A673 (cell line): ENCODE results near the gene ZHX3. TPM values are rescaled to one million over a fixed set of nuclear protein-coding genes. Genes with fewer than 3 reads are reported as not detected.

Experiments
- BruUV-seq: library from RNA; stranded (reverse); fragments of 400-500 nt; replicated peaks from 2 replicates; lab custom pipeline; 2021; lab: Mats Ljungman, UMichigan
- CTCF ChIA-PET: fragments of 300-600 bp; sonication (Branson Sonifier 250); formaldehyde crosslinking; loops from one replicate; lab custom pipeline; 2022; ENCODE audit warnings: antibody characterized with exemption; lab: Charles Lee
- POLR2A ChIA-PET: fragments of 300-600 bp; sonication (Branson Sonifier 250); formaldehyde crosslinking; loops from one replicate; lab custom pipeline; 2022; ENCODE audit warnings: antibody characterized with exemption; ENCODE audit not compliant: low non-redundant PET; lab: Charles Lee
- DNase-seq: peaks from one replicate; pipeline ENCODE4 v3.0.0-alpha.2; 2015; ENCODE audit warnings: low spot score
- H3K27ac ChIP-seq: fragments of 200-600 bp; sonication (generic); 2 replicates; pipeline ENCODE4 v1.5.1; 2016; ENCODE audit warnings: mixed run types, low read depth, mild to moderate bottlenecking, mixed read lengths, antibody characterized with exemption, low read length; ENCODE audit not compliant: poor library complexity, severe bottlenecking
- H3K27me3 ChIP-seq: fragments of 200-600 bp; sonication (generic); replicated peaks from 2 replicates; pipeline ENCODE4 v1.6.1; 2017; ENCODE audit warnings: mixed run types, low read depth, mild to moderate bottlenecking, mixed read lengths, antibody characterized with exemption, low read length; ENCODE audit not compliant: insufficient read depth, poor library complexity
- H3K36me3 ChIP-seq: fragments of 200-600 bp; sonication (generic); 2 replicates; pipeline ENCODE4 v1.6.1; 2016; ENCODE audit warnings: mixed run types, mild to moderate bottlenecking, mixed read lengths, antibody characterized with exemption, low read length; ENCODE audit not compliant: insufficient read depth, poor library complexity, severe bottlenecking
- H3K4me1 ChIP-seq: fragments of 200-600 bp; sonication (generic); 2 replicates; pipeline ENCODE4 v1.6.1; 2017; ENCODE audit warnings: mixed run types, mild to moderate bottlenecking, mixed read lengths, antibody characterized with exemption, low read length; ENCODE audit not compliant: insufficient read depth, poor library complexity, severe bottlenecking
- H3K4me3 ChIP-seq: fragments of 200-600 bp; sonication (generic); 2 replicates; pipeline ENCODE4 v1.5.1; 2016; ENCODE audit warnings: low read depth, mixed run types, mild to moderate bottlenecking, mixed read lengths, low read length; ENCODE audit not compliant: poor library complexity, severe bottlenecking
- H3K9me3 ChIP-seq: fragments of 200-600 bp; sonication (generic); 2 replicates; pipeline ENCODE4 v1.6.1; 2016; ENCODE audit warnings: mixed run types, low read depth, mild to moderate bottlenecking, mixed read lengths, antibody characterized with exemption, low read length; ENCODE audit not compliant: poor library complexity, severe bottlenecking
- CTCF ChIP-seq: fragments of 300-800, 200-600 bp; sonication (generic); conservative IDR thresholded peaks from 2 replicates; pipeline ENCODE4 v1.5.1; 2017; ENCODE audit warnings: low read depth, mild to moderate bottlenecking, antibody characterized with exemption, low read length, moderate library complexity, mixed read lengths
- EZH2 ChIP-seq: fragments of 200-600 bp; sonication (generic); IDR thresholded peaks from 2 replicates; pipeline ENCODE4 v1.6.1; 2017; ENCODE audit warnings: borderline replicate concordance, low read depth, mild to moderate bottlenecking, mixed read lengths, antibody characterized with exemption, low read length; ENCODE audit not compliant: poor library complexity, severe bottlenecking
- intact Hi-C: fragments of 100-400 bp; cut with micrococcal nuclease; formaldehyde crosslinking; loops from one replicate; pipeline ENCODE4 v1.10.0; 2022; ENCODE audit not compliant: unreplicated experiment
- total RNA-seq: library from RNA; stranded (reverse); gene quantifications from 2 replicates; pipeline ENCODE4 v1.2.3, GENCODE V29; 2021

Gene ZHX3
- total RNA-seq, 1 experiment from 2014 or later: 14.0 TPM

GRCh38 chr20:41276317-41276751 is 41.2 kb downstream of the ZHX3 start:
- TF ChIP-seq EZH2 (no peak), CTCF (no peak)
- intact Hi-C loops: no loop called here
- no peaks in the 10 kb centered on the region for H3K9me3 ChIP-seq
- CTCF ChIA-PET: no interaction called here
- no peaks in the 10 kb centered on the region for H3K36me3 ChIP-seq
- H3K27ac ChIP-seq: no peak overlapping the region
- BruUV-seq: no TSS peak
- DNase-seq: no peak
- POLR2A ChIA-PET: no interaction called here
- no peaks in the 10 kb centered on the region for H3K27me3 ChIP-seq
- no peak overlapping the region for H3K4me3 ChIP-seq
- no peaks in the 10 kb centered on the region for H3K4me1 ChIP-seq

GRCh38 chr20:41275301-41275731 is 42.2 kb downstream of the ZHX3 start:
- Histone ChIP-seq H3K9me3 (no peaks in the 10 kb centered on the region), H3K27me3 (no peaks in the 10 kb centered on the region), H3K36me3 (no peaks in the 10 kb centered on the region), H3K4me1 (no peaks in the 10 kb centered on the region), H3K27ac (no peak overlapping the region), H3K4me3 (no peak overlapping the region)
- no TSS peak for BruUV-seq
- POLR2A ChIA-PET: no interaction called here
- intact Hi-C loops: no loop called here
- CTCF ChIA-PET: no interaction called here
- no peak for DNase-seq
- no peak for TF ChIP-seq EZH2
- no peak for TF ChIP-seq CTCF

- intact Hi-C loops: no loop called here
- CTCF ChIA-PET: interaction anchor here (0.6 kb wide), 1 partner anchor 36 kb away, joined by 4 read pairs; no protein-coding TSS in a partner anchor
Observed at GRCh38 chr20:41274152-41274551, 43.4 kb downstream of the ZHX3 start.

GRCh38 chr20:41273445-41273844 is 44.1 kb downstream of the ZHX3 start:
- Histone ChIP-seq H3K4me1 (no peaks in the 10 kb centered on the region), H3K27ac (no peak overlapping the region), H3K9me3 (no peaks in the 10 kb centered on the region), H3K4me3 (no peak overlapping the region), H3K36me3 (no peaks in the 10 kb centered on the region), H3K27me3 (no peaks in the 10 kb centered on the region)
- BruUV-seq: no TSS peak
- ChIA-PET POLR2A (no interaction called here), CTCF (interaction anchor here (0.6 kb wide), 1 partner anchor 37 kb away, joined by 4 read pairs; no protein-coding TSS in a partner anchor)
- TF ChIP-seq CTCF (no peak), EZH2 (no peak)
- intact Hi-C loops: no loop called here
- no peak for DNase-seq

More at GRCh38 chr20:41274152-41274551, 43.4 kb downstream of the ZHX3 start:
- no peaks in the 10 kb centered on the region for H3K36me3 ChIP-seq
- H3K27ac ChIP-seq: no peak overlapping the region
- DNase-seq: no peak
- no peaks in the 10 kb centered on the region for H3K9me3 ChIP-seq
- no TSS peak for BruUV-seq
- no peak overlapping the region for H3K4me3 ChIP-seq
- no peak for TF ChIP-seq EZH2
- no peaks in the 10 kb centered on the region for H3K27me3 ChIP-seq
- POLR2A ChIA-PET: no interaction called here
- H3K4me1 ChIP-seq: no peaks in the 10 kb centered on the region
